Middle frontal gyrus (tissue), 1 donor: ENCODE measurements around the gene KLHL2.

ENCODE experiments used
- DNase-seq: peaks from one replicate; pipeline ENCODE4 v3.0.0-alpha.2; 2015; ENCODE audit warnings: low spot score; ENCODE audit errors: extremely low spot score

KLHL2 gene

GRCh38 chr4:165360985-165361670, 153.8 kb downstream of the KLHL2 start:
- DNase-seq: no peak

- DNase-seq: no peak
Measured at GRCh38 chr4:165361810-165362209, 154.4 kb downstream of the KLHL2 start.

- DNase-seq: no peak
Measured at GRCh38 chr4:165364452-165365080, 157.2 kb downstream of the KLHL2 start.

- DNase-seq: no peak
Measured at GRCh38 chr4:165367040-165367439, 159.7 kb downstream of the KLHL2 start.

GRCh38 chr4:165368114-165368513, 160.8 kb downstream of the KLHL2 start:
- DNase-seq: no peak

- DNase-seq: no peak
Measured at GRCh38 chr4:165368567-165368966, 161.2 kb downstream of the KLHL2 start.

- DNase-seq: no peak
Measured at GRCh38 chr4:165369522-165369921, 162.2 kb downstream of the KLHL2 start.

GRCh38 chr4:165370530-165370929, 163.2 kb downstream of the KLHL2 start:
- no peak for DNase-seq
